Cortex of kidney (tissue), 1 donor: ENCODE data around the gene FUT3.

Experiments used
- DNase-seq: peaks from one replicate; lab custom pipeline; 2025; lab: John Stamatoyannopoulos, UW

Gene FUT3

DNA sequence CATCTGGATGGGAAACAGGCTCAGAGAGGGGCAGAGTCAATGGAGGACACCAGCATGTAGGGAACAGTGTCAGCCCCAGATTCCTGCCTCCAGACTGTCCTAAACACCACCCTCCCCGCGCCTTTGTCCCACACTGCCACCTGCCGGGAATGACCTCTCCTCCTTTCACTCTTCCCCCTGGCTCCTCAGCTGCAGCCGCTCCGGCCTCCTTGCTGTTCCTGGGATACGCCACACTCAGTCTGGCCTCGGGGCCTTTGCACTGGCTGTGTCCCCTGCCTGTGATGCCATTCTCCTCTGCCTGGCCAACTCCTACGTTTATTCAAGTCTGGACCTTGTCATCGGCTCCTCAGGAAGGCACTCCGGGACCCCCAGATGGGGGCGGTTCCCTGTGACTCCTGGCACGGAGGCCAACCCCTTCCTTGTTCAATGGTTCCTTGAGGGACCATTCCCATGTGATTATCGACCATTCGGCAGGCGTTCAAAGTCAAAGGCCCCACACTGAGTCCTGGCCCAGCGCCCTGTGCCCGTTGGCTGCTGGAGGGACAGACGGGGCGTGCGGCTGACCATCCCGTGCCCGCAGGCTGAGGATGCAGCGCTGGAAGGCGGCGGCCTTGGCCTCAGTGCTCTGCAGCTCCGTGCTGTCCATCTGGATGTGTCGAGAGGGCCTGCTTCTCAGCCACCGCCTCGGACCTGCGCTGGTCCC, 27.5 kb downstream of the FUT3 start:
- no peak for DNase-seq

DNA sequence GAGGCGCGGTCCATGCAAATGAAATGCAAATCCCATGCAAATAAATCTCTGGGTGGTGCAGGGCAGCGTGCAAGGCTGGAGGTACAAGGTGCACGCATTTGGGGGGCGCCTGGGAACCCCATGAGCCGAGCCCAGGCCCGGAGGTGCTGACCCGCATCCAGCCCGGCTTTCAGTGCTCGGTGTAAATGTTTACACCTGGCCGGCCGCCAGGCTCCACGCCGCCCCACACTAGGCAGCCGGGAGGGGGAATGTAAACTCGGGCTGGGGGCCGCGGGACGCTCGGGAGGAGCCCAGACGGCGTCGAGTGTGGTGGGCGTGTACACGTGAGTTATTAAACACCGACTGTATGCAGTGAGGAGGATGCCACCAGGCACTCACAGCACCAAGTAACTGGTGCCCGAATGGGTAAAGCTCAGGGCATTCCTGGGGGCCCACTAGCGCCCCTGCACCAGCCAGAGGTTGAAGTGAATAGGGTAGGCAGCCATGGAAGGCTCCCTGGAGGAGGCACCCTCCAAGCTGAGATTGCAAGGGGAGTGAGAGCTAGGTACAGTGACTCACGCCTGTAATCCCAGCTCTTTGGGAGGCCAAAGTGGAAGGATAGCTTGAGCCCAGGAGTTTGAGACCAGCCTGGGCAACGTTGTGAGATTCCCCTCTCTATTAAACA, 28.9 kb downstream of the FUT3 start:
- no peak for DNase-seq

DNA sequence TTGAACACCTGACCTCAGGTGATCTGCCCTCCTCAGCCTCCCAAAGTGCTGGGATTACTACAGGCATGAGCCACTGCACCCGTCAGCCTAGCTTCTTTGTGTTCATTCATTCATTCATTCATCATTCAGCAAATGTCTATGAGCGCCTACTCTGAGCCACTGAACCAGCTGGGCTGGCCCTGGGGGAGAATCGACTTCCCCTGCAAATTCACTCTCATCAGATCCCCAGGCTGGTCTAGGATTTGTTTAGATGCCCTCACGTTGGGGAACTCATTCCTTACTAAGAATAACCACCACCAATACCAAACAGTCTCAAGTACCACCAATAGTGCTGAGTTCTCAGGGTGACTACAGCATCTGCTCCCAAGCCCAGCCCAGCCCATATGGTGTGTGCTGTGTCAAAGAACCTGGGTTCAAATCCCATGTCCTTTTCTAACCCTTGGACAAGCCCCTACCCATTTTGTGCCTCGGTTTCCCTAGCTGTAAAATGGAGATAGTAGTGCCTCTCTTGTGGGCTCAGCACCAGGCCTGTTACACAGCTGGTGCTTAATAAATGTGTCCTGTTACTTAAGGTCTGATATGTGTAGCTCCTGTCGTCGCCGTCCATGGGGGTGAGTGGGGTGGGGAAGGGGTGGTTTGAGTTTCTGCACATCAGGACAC, 29.6 kb downstream of the FUT3 start:
- DNase-seq: no peak

DNA sequence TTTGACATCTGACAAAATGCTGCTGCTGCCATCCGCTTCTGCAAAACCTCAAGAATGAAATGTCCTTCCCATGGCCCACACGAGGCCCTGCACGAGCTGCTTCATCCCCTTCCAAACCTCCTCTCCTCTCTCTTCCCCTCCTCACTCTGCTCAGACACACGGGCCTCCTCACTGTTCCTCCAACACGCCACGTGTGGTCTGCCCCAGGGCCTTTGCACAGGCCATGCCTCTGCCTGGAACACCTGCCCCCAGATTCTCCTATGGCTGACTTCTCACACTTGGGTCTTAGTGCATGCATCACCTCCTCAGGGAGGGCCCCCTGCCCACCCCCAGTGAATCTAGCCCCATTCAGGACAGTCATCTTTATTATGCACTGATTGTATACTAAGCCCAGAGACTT, 30.5 kb downstream of the FUT3 start:
- no peak for DNase-seq

DNA sequence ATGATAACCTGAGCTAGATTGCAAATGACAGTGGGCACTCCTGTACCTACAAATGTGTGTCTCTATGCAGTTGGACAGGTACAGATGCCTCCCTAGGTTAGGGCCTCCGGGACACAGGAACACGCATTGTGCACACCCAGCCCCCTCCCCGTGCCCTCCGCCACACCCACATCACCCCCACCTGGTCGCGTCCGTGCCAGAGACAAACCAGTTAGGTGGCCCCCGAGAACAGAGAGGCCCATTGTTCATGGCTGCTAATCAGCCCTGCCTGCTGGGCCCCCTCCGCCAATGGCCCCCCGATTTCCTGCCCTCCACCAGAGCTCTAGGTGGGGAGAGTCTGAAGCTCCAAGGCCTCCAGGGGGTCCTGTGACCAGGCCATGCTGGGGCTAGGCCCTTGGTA, 32.7 kb downstream of the FUT3 start:
- no peak for DNase-seq

DNA sequence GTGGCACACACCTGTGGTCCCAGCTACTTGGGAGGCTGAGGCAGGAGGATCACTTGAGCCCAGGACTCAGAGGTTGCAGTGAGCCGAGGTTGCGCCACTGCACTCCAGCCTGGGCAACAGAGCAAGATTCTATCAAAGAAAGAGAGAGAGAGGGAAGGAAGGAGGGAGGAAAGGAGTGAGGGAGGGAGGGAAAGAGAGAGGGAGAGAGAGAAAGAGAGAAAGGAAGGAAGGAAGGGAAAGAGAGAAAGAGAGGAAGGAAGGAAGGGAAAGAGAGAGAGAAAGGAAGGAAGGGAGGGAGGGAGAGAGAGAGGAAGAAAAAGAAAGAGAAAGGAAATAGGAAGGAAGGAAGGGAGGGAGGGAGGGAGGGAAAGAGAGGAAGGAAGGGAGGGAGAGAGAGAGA, 34.0 kb downstream of the FUT3 start:
- DNase-seq: no peak

DNA sequence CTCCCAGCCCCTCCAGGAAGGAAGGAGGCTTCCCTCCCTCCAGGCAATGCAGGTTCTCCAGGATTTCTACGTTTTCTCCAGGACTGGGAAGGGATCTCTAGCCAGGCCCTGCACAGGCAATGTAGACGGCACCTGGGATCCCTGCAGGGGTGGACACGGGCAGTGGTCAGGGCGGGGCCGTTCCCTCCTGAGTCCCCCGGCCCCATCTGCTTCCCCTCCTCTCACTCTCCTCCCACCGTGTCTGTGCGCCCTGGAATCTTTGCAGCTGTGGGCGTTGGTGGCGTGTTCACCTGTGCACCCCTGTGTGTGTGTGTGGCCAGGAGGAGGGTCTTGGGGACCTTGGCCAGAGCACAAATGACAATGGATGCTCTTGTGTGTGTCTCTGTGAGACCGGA, 36.4 kb downstream of the FUT3 start:
- no peak for DNase-seq

DNA sequence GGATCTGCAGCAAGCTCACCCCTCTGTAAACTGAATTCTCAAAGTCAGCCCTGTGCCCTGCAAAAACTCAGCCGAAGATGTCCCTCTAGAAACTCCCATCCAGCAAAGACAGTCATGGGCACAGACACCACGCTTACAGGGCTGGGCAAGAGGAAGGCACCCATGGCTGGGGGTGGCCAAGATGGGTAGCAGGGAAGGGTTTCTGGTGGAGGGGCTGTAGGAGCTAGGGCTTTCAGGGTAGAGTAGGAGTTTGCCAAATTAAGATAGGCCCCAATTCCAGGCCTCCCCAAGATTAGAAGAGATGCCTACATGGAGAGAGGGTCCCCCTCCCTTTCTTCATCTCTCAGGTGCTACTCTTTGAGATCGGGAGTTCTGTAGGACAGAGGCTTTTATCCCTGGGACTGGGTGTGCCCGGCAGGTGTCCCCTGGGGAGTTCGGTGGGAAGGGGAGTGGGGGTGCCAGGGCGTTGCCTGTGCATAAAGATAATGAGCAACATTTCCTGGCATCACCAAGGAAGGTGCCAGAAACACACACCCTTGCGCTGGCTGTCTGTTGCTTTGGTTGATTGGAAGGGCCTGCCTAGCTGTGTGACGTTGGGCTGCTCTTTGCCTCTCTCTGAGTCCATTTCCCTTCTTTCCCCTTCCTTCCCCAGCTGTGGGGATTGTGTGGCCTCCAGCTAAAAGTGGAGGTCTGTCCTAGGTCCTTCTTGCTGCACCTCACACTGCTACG, 37.0 kb downstream of the FUT3 start:
- DNase-seq: no peak

DNA sequence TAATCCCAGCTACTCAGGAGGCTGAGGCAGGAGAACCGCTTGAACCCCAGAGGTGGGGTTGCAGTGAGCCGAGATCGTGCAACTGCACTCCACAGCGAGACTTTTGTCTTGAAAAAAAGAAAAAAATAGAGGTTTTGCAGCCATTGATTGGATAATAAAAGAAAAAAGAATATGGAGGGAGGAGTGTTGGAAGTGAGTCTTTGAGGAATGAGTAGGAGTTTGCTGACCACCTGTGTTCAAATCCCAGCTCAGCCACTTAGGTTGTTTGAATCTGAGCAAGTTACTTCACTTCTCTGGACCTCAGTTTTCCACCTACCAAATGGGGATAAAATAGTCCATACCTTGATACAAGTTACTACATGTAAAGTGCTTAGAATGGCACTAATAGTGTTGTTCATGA, 40.1 kb downstream of the FUT3 start:
- DNase-seq: no peak

DNA sequence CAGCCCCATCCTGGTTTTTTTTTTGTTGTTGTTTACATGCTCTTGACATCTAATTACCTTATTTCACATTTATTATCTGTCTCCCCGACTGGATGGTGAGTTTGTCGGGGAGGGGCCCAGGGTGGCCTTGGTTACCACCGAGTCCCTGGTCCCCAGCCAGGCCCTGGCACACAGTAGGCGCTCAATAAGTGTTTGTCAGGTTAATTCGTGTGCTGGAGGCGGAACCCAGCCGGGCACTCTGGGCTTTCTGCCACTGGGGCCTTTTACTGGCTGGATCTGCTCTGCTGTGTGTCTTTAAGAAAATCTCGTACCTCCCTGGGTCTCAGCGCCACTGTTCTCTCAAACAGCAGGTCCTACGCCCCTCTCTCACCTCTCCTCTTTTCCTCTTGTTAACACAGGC, 41.8 kb downstream of the FUT3 start:
- DNase-seq: no peak

DNA sequence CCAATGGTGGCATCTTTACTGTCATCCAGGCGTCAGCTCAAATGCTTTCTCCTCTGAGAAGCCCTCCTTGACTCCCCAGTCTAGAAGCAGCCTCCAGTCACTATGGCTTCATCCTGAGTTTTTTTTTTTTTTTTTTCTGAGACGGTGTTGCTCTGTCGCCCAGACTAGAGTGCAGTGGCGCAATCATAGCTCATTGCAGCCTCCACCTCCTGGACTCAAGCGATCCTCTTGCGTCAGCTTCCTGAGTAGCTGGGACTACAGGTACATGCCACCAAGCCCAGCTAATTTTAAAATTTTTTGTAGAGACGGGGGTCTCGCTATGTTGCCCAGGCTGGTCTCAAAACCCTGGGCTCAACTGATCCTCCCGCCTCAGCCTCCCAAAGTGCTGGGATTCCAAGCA, 42.2 kb downstream of the FUT3 start:
- no peak for DNase-seq

DNA sequence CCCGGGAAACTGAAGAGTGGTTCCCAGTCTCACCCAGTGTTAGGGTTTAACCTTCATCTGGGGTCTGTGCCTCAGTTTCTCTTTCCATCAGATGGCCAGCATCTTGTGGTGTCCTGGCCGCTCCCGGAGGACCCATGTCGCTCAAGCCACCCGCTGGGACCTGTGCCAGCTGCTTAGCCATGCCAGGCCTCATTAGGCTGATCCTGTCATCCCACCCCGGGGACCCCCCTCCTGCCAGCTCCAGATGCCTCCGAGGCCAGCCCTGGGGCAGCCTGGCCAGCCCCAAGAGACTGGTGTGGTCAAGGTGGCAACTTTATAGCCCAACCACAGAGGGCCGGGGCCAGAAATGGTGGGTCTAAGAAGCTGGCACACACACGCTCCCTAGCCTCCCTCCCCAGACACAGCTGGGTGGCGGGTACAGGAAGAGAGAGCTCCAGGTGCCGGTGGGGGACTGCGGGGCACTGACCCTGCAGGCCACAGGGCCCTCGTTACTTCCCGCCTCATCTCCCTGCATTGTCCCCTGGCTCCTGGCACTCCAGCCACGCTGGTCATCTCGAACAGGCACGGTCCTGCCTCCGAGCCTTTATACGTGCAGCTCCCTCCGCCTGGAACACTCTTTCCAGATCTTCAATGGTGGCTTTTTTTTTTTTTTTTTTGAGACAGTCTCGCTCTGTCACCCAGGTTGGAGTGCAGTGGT, 43.0 kb downstream of the FUT3 start:
- DNase-seq: no peak

DNA sequence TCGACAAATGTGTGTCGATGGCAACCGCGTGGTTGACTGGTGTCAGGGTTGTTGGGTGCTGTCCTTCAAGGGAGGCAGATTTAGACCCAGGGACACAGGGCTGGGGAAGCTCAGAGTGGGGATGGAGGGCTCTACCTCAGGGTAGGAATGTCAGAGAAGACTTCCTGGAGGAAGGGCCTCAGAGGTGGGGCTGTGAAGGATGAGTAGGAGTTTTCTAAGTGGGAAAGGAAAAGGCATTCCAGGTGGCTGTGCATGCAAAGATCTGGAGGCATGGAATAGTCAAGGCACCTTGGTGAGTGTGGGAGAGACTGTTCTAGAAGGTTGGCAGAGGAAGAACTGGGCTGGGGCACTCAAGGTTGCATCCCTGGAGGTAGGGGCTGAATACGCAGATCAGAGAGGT, 44.3 kb downstream of the FUT3 start:
- DNase-seq: no peak

DNA sequence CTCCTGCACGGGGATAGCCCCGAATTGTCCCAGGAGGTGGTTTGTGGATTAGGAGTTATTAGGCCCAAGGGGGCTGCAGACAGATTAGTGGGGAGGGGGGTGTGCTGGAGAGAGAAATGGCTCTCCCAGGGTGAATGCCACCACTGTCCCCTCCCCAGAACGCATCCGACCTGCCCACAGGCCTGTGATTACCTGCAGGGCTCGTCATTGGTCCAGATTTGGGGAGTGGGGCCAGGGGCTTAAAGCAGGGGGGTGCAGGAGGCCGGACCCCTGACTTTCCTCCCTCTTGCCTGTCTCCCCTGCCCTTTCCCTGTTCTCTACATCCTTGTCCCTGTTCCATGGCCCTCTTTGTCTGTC, 45.1 kb downstream of the FUT3 start:
- DNase-seq: no peak

DNA sequence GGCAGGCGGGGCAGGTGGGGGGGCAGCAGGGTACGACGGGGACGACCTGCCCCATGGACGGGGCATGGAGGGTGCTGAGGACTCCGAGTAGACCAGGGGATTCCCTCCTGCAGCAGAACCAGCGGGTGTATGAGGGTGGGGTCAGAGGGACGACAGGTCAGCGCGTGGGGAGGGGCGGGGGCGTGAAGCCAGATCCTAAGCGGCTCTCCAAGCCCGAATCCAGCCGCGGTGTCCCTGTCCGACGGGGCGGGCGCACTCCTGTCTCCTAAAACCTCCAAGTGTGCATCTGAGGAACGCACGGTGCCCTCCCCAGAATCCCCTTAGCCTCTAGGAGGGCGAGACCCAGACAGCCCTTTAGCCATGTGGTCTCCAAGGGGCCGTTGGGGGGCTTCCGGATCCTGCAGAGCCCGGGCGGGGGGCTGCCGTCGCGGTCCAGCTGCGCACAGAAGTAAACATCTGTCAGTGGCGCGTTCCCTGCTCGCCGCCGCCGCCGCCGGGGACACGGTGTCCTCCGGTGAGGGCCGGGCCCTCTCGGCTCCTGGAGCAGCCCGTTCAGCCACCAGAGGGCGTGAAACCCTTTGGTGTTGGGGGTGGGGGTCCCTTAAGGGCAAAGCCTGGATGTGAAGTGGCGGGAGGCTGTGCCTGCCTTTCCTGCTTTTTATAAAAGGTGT, 45.7 kb downstream of the FUT3 start:
- DNase-seq: no peak

DNA sequence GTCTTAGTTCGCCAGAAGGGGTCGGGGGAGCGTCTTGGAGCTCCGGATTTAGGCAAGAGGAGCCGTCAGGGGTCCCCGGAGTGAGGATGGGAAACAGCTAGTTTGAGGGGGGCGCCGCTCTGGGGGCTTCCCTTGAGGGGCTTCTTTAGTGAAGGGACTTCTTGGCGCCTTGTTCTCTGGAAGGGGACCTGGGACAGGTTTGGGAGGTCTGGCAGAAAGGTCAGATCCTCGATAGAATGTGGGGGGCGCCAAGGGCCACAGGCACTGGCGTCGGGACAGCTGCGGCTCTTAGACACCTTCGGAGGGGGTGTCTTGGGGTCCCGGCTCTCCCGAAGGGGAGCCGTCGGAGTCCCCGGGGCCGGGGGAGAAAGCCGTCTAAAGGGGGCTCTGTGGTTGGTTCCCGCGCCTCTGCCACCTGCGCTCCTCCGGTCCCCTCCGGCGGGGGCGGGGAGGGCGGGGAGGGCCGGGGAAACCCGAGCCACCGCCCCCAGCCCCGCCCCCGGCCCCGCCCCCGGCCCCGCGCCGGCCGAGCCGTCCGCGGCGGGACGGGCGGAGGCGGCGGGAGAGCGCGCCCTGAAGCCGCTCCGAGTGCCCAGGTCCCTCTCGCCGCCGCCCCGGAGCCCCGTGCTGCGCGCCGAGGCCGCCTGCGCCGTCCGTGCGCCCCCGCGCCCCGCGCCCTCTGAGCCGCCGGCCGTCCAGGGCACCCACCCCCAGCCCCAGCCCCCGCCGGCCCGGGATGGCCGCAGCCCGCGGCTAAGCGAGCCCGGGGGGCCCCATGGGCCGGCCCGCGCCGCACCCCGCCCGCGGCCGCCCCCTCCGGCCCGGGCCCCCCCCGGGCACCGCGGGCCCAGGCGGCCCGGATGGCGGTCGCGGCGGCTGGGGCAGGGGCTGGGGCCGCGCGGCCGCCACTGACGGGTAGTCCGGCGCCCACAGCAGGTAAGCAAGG, 46.5 kb downstream of the FUT3 start, which contains the start of gene NRTN:
Gene NRTN, plus strand, starts transcription at position 552 of the 946 bp plus-strand sequence. CDS start 19,099 bp downstream, outside the sequence.
- no peak for DNase-seq

DNA sequence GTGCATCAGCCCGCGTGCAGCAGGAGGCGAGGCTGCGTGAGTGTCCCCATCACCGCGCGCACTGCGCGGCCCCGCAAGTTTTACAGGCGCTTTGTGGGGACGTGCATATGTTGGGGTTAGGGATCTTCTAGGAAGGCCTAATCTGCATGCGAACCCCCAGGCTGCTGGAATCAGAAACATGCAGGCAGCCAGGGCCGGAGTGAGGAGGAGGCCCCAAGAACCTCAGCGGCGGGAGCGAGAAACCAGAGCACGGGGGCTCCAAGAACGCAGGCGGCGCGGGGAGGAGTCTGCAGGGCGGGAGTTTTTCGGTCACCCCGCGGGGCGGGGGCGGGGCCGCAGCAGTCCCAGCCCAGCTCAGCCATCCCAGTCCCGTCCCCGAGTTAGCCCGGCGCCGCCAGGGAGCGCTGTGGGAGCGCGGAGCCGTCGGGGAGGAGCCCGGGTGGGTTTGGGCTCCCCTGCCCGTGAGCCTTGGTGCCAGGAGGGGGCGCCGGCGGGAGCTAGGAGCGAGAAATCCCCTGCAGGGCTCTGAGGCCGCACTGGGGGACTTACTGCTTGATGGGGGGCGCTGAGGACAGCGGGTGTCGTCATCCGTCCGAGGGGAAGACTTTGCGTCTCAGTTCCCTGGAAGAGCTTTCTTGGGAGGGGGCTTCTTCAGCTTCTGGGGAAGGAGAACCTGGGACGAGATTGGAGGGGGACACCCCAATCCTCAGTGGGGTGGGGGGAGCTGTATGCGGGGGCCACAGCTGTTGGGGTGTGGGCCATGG, 47.3 kb downstream of the FUT3 start:
- DNase-seq: no peak

DNA sequence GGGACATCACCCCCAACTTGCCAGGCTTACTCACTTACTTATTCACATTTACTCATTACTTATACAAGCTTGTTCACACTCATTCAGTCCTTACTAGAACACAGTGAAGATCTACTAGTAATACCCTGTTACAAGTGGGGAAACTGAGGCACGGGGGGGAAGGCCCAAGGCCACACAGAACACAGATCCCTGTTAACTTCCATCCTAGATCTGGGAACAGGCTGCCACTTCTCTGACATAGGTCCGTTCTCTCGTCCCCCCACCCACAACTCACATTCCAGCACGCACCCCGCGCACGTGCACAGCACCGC, 47.9 kb downstream of the FUT3 start:
- DNase-seq: no peak

DNA sequence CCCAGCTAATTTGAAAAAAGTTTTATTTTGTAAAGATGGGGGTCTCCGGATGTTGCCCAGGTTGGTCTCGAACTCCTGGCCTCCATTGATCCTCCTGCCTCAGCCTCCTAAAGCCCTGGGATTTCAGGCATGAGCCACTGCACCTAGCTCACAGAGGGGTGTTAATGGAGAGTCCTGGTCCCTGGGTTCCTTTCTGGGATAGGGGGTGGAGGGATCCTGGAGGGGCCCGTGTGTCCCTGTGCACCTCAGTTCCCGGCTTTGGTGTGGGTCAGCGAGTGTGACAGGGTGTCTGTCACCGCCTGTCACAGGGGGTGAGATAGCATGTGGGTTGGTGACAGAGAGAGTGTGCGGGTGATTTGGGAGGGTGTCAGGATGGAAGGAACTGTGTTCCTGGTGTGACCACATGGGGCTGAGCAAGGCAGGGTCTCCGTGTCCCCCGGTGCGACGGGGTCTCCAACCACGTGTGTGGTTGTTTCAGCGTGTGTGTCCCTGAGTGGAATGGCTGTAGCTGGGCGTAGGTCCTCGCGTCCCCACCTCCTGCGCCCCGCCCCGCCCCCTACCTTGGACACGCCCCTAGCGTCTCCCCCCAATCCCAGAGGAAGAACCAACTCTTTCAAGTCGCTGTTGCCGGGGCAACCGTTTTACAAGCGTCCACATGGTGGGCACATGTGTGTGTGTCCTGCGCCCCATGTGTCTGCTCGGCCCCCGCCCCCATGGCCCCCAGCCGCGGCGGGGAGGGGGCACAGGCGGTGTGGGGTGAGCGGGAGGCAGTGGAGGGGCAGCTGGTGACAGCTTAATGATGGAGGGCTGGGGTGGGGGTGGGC, 49.2 kb downstream of the FUT3 start:
- no peak for DNase-seq
